MM.1S (cell line): ENCODE measurements around the gene HEATR1.

Experiments used
- EZH2 ChIP-seq: fragments of 300-600 bp; sonication (generic); optimal IDR thresholded peaks from 2 replicates; pipeline ENCODE3; 2017; ENCODE audit warnings: low read depth, mild to moderate bottlenecking, antibody characterized with exemption, low read length, mixed read lengths
- EZH2phosphoT487 ChIP-seq: fragments of 300-600 bp; sonication (generic); IDR thresholded peaks from 2 replicates; pipeline ENCODE4 v1.6.1; 2018; ENCODE audit warnings: antibody characterized with exemption, low read length
- TF ChIP-seq, protein P1 (sequence below): fragments of 300-600 bp; sonication (generic); IDR thresholded peaks from 2 replicates; pipeline ENCODE4 v1.5.1; 2016; ENCODE audit warnings: antibody characterized with exemption, low read length, mixed read lengths

GRCh38 chr1:236535190-236535589 is 69.1 kb downstream of the HEATR1 start:
- TF ChIP-seq, protein P1, sequence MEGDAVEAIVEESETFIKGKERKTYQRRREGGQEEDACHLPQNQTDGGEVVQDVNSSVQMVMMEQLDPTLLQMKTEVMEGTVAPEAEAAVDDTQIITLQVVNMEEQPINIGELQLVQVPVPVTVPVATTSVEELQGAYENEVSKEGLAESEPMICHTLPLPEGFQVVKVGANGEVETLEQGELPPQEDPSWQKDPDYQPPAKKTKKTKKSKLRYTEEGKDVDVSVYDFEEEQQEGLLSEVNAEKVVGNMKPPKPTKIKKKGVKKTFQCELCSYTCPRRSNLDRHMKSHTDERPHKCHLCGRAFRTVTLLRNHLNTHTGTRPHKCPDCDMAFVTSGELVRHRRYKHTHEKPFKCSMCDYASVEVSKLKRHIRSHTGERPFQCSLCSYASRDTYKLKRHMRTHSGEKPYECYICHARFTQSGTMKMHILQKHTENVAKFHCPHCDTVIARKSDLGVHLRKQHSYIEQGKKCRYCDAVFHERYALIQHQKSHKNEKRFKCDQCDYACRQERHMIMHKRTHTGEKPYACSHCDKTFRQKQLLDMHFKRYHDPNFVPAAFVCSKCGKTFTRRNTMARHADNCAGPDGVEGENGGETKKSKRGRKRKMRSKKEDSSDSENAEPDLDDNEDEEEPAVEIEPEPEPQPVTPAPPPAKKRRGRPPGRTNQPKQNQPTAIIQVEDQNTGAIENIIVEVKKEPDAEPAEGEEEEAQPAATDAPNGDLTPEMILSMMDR, result no peak
- TF ChIP-seq EZH2 (no peak), EZH2phosphoT487 (no peak)
